Natural killer cell (primary cell): ENCODE results near the gene CROCC2. TPM values are rescaled to one million over a fixed set of nuclear protein-coding genes. Genes with fewer than 3 reads are reported as not detected.

ENCODE experiments used
- ATAC-seq, 3 donors: fragments of 150-1000 bp in 2 of 3; fragments of 200-7000 bp in 1 of 3; cut with Tn5 transposase; 1 replicate in 1 of 3; 2 replicates in 2 of 3; pipeline ENCODE4 v1.10.0; 2021; ENCODE audit warnings: mild to moderate bottlenecking in 2 of 3, moderate library complexity in 2 of 3
- DNase-seq, 2 donors: peaks; one replicate each; pipeline versions ENCODE4 v3.0.0 to v3.0.0-alpha.2; 2013 to 2021; ENCODE audit warnings: mixed read lengths in 1 of 2
- H3K27ac ChIP-seq: one replicate; pipeline ENCODE4 v1.5.1; 2013; ENCODE audit warnings: mild to moderate bottlenecking, low read length
- H3K27me3 ChIP-seq: one replicate; pipeline ENCODE4 v1.6.1; 2013; ENCODE audit warnings: low read length; ENCODE audit not compliant: control insufficient read depth, insufficient read depth
- H3K36me3 ChIP-seq: one replicate; pipeline ENCODE4 v1.6.1; 2013; ENCODE audit warnings: low read length; ENCODE audit not compliant: control insufficient read depth, insufficient read depth
- H3K4me1 ChIP-seq: one replicate; pipeline ENCODE4 v1.6.1; 2013; ENCODE audit warnings: low read length; ENCODE audit not compliant: control insufficient read depth, insufficient read depth
- H3K4me3 ChIP-seq: one replicate; pipeline ENCODE4 v1.5.1; 2013; ENCODE audit warnings: low read length
- H3K9me3 ChIP-seq: one replicate; pipeline ENCODE4 v1.6.1; 2013; ENCODE audit warnings: low read length; ENCODE audit not compliant: control insufficient read depth, insufficient read depth
- H3K27ac Mint-ChIP-seq, 2 donors: one replicate each; pipeline ENCODE4 v1.8.0; 2022; ENCODE audit warnings: mild to moderate bottlenecking in 2 of 2, mixed read lengths in 2 of 2, moderate library complexity in 1 of 2
- H3K27me3 Mint-ChIP-seq, 2 donors: one replicate each; pipeline ENCODE4 v1.8.0; 2022; ENCODE audit warnings: low read depth in 2 of 2, mixed read lengths in 2 of 2
- H3K36me3 Mint-ChIP-seq: one replicate; pipeline ENCODE4 v1.8.0; 2022; ENCODE audit warnings: mixed read lengths
- H3K4me1 Mint-ChIP-seq, 2 donors: one replicate each; pipeline ENCODE4 v1.8.0; 2022; ENCODE audit warnings: mixed read lengths in 2 of 2
- H3K4me3 Mint-ChIP-seq: one replicate; pipeline ENCODE4 v1.8.0; 2022; ENCODE audit warnings: mild to moderate bottlenecking, moderate library complexity, mixed read lengths
- H3K9me3 Mint-ChIP-seq, 2 donors: one replicate each; pipeline ENCODE4 v1.8.0; 2022; ENCODE audit warnings: mixed read lengths in 2 of 2
- WGBS: methylation state at CpG from one replicate; pipeline ENCODE4 v1.1.7; 2013; ENCODE audit warnings: missing lambda C conversion rate; ENCODE audit not compliant: insufficient coverage; 5-methylcytosine and 5-hydroxymethylcytosine counted together
- intact Hi-C: fragments of 100-400 bp; cut with micrococcal nuclease; formaldehyde crosslinking; loops from one replicate; pipeline ENCODE4 v1.14.2; 2022
- total RNA-seq, 4 donors: library from RNA; stranded (reverse); fragments of 120-200 nt in 1 of 4; gene quantifications; one replicate each; pipeline versions ENCODE4 v1.2.3 to v1.2.4, GENCODE V29; 2013 to 2022
- TF ChIP-seq, protein P1 (sequence below): fragments of 200-600 bp; IDR thresholded peaks from one replicate; pipeline ENCODE4 v1.8.0; 2022; ENCODE audit warnings: antibody characterized with exemption

The CROCC2 gene
- total RNA-seq, 3 donors from 2014 or later (not counting 1 experiment from before 2014, with no cell fraction given): 0.14 TPM; not detected in 2

DNA sequence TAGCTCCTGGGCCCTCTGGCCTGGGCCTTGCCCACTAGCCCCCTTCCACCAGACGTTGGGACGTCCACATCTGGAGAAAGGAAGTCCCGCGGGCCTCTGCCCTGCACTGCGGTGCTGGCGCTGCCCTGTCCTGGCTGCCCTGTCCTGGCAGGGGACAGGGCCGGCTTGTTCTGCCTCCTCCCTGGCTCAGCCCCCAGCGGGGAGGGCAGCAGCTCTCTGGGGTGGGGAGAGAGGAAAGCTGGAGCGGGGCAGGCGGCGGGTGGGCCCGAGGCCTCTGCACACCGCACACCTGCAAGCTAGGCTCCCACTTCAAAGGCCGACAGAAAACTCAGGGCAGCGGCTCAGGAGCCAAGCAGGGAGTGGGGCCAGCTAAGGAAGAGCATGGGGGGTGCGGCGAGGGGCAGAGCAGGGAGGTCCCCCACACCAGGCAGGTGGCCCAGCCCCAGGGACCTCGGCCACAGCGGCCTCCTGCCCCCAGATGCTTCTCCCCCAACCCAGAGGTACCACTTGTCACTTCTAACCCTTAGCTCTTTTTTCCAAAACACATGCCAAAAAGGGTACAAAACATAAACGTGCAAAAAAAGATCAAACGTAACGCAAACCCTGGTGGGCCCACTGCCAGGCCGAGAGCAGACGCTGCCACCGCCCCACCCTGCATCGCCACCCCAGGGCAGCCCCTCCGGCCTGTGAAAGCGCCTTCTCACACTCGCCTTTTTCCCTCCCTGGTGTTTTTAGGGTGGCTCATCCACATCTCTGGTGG lies 105.8 kb downstream of the CROCC2 start:
- peaks cover 14% of the 10 kb centered on the region for H3K4me1 ChIP-seq
- TF ChIP-seq, protein P1, sequence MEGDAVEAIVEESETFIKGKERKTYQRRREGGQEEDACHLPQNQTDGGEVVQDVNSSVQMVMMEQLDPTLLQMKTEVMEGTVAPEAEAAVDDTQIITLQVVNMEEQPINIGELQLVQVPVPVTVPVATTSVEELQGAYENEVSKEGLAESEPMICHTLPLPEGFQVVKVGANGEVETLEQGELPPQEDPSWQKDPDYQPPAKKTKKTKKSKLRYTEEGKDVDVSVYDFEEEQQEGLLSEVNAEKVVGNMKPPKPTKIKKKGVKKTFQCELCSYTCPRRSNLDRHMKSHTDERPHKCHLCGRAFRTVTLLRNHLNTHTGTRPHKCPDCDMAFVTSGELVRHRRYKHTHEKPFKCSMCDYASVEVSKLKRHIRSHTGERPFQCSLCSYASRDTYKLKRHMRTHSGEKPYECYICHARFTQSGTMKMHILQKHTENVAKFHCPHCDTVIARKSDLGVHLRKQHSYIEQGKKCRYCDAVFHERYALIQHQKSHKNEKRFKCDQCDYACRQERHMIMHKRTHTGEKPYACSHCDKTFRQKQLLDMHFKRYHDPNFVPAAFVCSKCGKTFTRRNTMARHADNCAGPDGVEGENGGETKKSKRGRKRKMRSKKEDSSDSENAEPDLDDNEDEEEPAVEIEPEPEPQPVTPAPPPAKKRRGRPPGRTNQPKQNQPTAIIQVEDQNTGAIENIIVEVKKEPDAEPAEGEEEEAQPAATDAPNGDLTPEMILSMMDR: no peak
- peaks cover 5 to 12% of the 10 kb centered on the region in 2 donors for H3K27me3 Mint-ChIP-seq
- H3K36me3 ChIP-seq: no peaks in the 10 kb centered on the region
- no peaks in the 10 kb centered on the region for H3K27me3 ChIP-seq
- no peak overlapping the region for H3K4me3 Mint-ChIP-seq
- H3K9me3 Mint-ChIP-seq: no peaks in the 10 kb centered on the region
- WGBS: 54% methylated on average over 29 of the region's 29 CpGs
- H3K36me3 Mint-ChIP-seq: no peaks in the 10 kb centered on the region
- ATAC-seq: no peak
- intact Hi-C loops: no loop called here
- DNase-seq: peak; percentile 13 to 53
- no peak overlapping the region for H3K27ac ChIP-seq
- no peak overlapping the region for H3K4me3 ChIP-seq
- no peaks in the 10 kb centered on the region for H3K9me3 ChIP-seq
- H3K4me1 Mint-ChIP-seq: peaks cover 0 to 17% of the 10 kb centered on the region in 2 donors
- no peak overlapping the region for H3K27ac Mint-ChIP-seq

DNA sequence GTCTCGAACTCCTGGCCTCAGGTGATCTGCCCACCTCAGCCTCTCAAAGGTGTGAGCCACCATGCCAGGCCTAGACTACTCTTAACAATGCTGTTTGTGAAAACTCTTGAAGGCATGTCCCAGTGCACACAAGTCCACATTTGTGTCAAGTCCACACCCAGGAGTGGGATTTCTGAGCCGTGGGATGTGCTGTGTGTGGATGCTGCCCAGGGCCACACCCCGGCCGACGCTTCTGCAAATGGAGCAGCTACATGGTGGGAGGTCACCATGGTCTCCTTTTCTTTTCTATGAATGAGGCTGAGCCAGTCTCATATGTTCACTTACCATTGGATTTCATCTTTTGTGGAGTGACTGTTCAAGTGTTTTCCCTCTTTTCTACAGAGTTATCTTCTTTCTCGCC lies 108.1 kb downstream of the CROCC2 start:
- no peak overlapping the region for H3K27ac Mint-ChIP-seq
- no peaks in the 10 kb centered on the region for H3K36me3 ChIP-seq
- H3K9me3 Mint-ChIP-seq: no peaks in the 10 kb centered on the region
- no peak overlapping the region for H3K4me3 Mint-ChIP-seq
- TF ChIP-seq, protein P1: no peak
- peaks cover 0 to 6% of the 10 kb centered on the region in 2 donors for H3K27me3 Mint-ChIP-seq
- H3K36me3 Mint-ChIP-seq: no peaks in the 10 kb centered on the region
- 87% methylated on average over 6 of the region's 6 CpGs for WGBS
- H3K4me1 ChIP-seq: peaks cover 13% of the 10 kb centered on the region
- ATAC-seq (no peak), DNase-seq (peak in 1 of 2 donors; percentile 13)
- intact Hi-C loops: no loop called here
- H3K27ac ChIP-seq: no peak overlapping the region
- no peaks in the 10 kb centered on the region for H3K9me3 ChIP-seq
- no peaks in the 10 kb centered on the region for H3K27me3 ChIP-seq
- H3K4me3 ChIP-seq: no peak overlapping the region
- peaks cover 0 to 11% of the 10 kb centered on the region in 2 donors for H3K4me1 Mint-ChIP-seq

DNA sequence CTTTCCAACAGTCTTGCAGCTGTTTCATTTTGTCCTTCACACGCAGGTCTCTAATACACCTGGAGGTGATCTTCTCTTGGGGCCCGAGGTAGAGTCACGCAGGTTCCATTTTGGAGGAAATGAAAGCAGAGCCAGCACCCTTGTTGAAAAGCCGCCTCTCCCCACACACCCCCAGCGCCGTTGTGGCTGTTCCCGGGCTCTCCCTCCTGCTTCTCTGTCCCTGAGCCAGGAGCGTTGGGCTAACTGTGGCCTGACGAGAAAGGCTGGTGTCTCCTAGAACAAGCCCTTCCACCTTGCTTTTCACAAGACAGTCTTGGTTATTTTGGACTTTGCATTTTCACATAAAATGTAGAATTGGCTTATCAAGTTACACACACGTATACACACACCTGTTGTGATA lies 108.6 kb downstream of the CROCC2 start:
- intact Hi-C loops: no loop called here
- H3K4me1 Mint-ChIP-seq: peaks cover 0 to 6% of the 10 kb centered on the region in 2 donors
- TF ChIP-seq, protein P1: no peak
- Histone ChIP-seq H3K4me1 (peaks cover 8% of the 10 kb centered on the region), H3K4me3 (no peak overlapping the region), H3K27ac (no peak overlapping the region), H3K9me3 (no peaks in the 10 kb centered on the region), H3K27me3 (no peaks in the 10 kb centered on the region), H3K36me3 (no peaks in the 10 kb centered on the region)
- H3K4me3 Mint-ChIP-seq: no peak overlapping the region
- H3K27me3 Mint-ChIP-seq: peaks cover 0 to 4% of the 10 kb centered on the region in 2 donors
- H3K27ac Mint-ChIP-seq: no peak overlapping the region
- no peaks in the 10 kb centered on the region for H3K36me3 Mint-ChIP-seq
- no peak for DNase-seq
- WGBS: 92% methylated on average over 9 of the region's 10 CpGs
- no peaks in the 10 kb centered on the region for H3K9me3 Mint-ChIP-seq
- no peak for ATAC-seq

DNA sequence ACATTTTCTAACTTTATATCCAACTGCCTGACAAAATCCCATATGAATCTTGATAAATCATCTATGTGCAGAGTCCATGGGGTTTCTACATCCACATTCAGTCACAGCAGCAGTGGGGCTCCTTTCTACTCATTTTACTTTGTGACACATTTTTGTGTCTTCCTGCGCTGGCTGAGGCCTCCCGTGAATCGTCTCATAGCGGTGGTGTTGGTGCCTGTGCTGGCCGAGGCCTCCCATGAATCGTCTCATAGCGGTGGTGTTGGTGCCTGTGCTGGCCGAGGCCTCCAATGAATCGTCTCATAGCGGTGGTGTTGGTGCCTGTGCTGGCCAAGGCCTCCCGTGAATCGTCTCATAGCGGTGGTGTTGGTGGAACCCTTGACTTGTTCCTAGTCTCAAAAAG lies 109.3 kb downstream of the CROCC2 start:
- no peak overlapping the region for H3K27ac Mint-ChIP-seq
- TF ChIP-seq, protein P1: no peak
- H3K4me3 Mint-ChIP-seq: no peak overlapping the region
- DNase-seq: no peak
- 94% methylated on average over 13 of the region's 13 CpGs for WGBS
- intact Hi-C loops: no loop called here
- Histone ChIP-seq H3K27me3 (no peaks in the 10 kb centered on the region), H3K4me1 (peaks cover 1% of the 10 kb centered on the region), H3K9me3 (no peaks in the 10 kb centered on the region), H3K27ac (no peak overlapping the region), H3K4me3 (no peak overlapping the region), H3K36me3 (no peaks in the 10 kb centered on the region)
- H3K9me3 Mint-ChIP-seq: no peaks in the 10 kb centered on the region
- H3K36me3 Mint-ChIP-seq: no peaks in the 10 kb centered on the region
- peaks cover 0 to 4% of the 10 kb centered on the region in 2 donors for H3K27me3 Mint-ChIP-seq
- no peak for ATAC-seq
- no peaks in the 10 kb centered on the region for H3K4me1 Mint-ChIP-seq
